T-helper 17 cell (primary cell): ENCODE measurements around the gene BRPF1. TPM values are rescaled to one million over a fixed set of nuclear protein-coding genes. Genes with fewer than 3 reads are reported as not detected.
A peak's percentile ranks its signal among the peaks of the same experiment; 100 is the strongest.

ENCODE experiments used
- ATAC-seq: fragments of 150-1000 bp; cut with Tn5 transposase; 2 replicates; pipeline ENCODE4 v1.10.0; 2021; ENCODE audit warnings: mild to moderate bottlenecking, moderate library complexity
- DNase-seq, 3 donors: peaks; one replicate each; pipeline versions ENCODE4 v3.0.0 to v3.0.0-alpha.2; 2020 to 2021
- H3K9me3 ChIP-seq: one replicate; pipeline ENCODE4 v1.7.0; 2013; ENCODE audit warnings: low read length, mild to moderate bottlenecking; ENCODE audit not compliant: control insufficient read depth, poor library complexity, severe bottlenecking
- H3K27ac Mint-ChIP-seq: one replicate; pipeline ENCODE4 v1.8.0; 2022; ENCODE audit warnings: mild to moderate bottlenecking, moderate library complexity, mixed read lengths
- H3K27me3 Mint-ChIP-seq: one replicate; pipeline ENCODE4 v1.8.0; 2022; ENCODE audit warnings: mixed read lengths
- H3K36me3 Mint-ChIP-seq: one replicate; pipeline ENCODE4 v1.8.0; 2022; ENCODE audit warnings: low read depth, mixed read lengths
- H3K4me1 Mint-ChIP-seq: one replicate; pipeline ENCODE4 v1.8.0; 2022; ENCODE audit warnings: mild to moderate bottlenecking, mixed read lengths
- H3K4me3 Mint-ChIP-seq: one replicate; pipeline ENCODE4 v1.8.0; 2022; ENCODE audit warnings: mild to moderate bottlenecking, moderate library complexity, mixed read lengths
- total RNA-seq, 4 donors: library from RNA in 2 of 4; stranded (reverse) in 2 of 4; gene quantifications; one replicate each; pipeline ENCODE4 v1.2.3 and lab custom pipeline; 2022 to 2026

BRPF1 gene
- total RNA-seq, 2 donors from 2014 or later = 31.8 to 41.0 TPM

GRCh38 chr3:9730657-9731205 lies 804 bp upstream of the BRPF1 start:
- H3K4me3 Mint-ChIP-seq = peak overlapping the region; percentile 97
- peaks cover 44% of the 10 kb centered on the region for H3K4me1 Mint-ChIP-seq
- peak overlapping the region; percentile 87 for H3K27ac Mint-ChIP-seq
- no peak for DNase-seq
- peaks cover 2% of the 10 kb centered on the region for H3K36me3 Mint-ChIP-seq
- ATAC-seq = peak; percentile 43
- H3K27me3 Mint-ChIP-seq = no peaks in the 10 kb centered on the region
- no peaks in the 10 kb centered on the region for H3K9me3 ChIP-seq

- peak in 2 of 3 donors; percentile 26 to 29 for DNase-seq
- H3K4me3 Mint-ChIP-seq = peak overlapping the region; percentile 97
- H3K36me3 Mint-ChIP-seq = peaks cover 2% of the 10 kb centered on the region
- H3K27me3 Mint-ChIP-seq = no peaks in the 10 kb centered on the region
- H3K27ac Mint-ChIP-seq = peak overlapping the region; percentile 87
- peaks cover 42% of the 10 kb centered on the region for H3K4me1 Mint-ChIP-seq
- ATAC-seq = no peak
- H3K9me3 ChIP-seq = no peaks in the 10 kb centered on the region
Measured at GRCh38 chr3:9732080-9732739, 675 bp downstream of the BRPF1 start.

GRCh38 chr3:9732740-9733115 lies 1.2 kb downstream of the BRPF1 start:
- Mint-ChIP-seq H3K27ac (peak overlapping the region; percentile 87), H3K4me3 (peak overlapping the region; percentile 97), H3K4me1 (peaks cover 37% of the 10 kb centered on the region), H3K36me3 (peaks cover 2% of the 10 kb centered on the region), H3K27me3 (no peaks in the 10 kb centered on the region)
- ATAC-seq (no peak), DNase-seq (no peak)
- no peaks in the 10 kb centered on the region for H3K9me3 ChIP-seq

GRCh38 chr3:9736831-9737230 lies 5.3 kb downstream of the BRPF1 start:
- DNase-seq = no peak
- Mint-ChIP-seq H3K36me3 (peaks cover 11% of the 10 kb centered on the region), H3K27ac (no peak overlapping the region), H3K4me3 (no peak overlapping the region), H3K4me1 (peaks cover 30% of the 10 kb centered on the region), H3K27me3 (no peaks in the 10 kb centered on the region)
- no peak for ATAC-seq
- H3K9me3 ChIP-seq = no peaks in the 10 kb centered on the region

- H3K4me3 Mint-ChIP-seq = no peak overlapping the region
- no peaks in the 10 kb centered on the region for H3K9me3 ChIP-seq
- peaks cover 16% of the 10 kb centered on the region for H3K4me1 Mint-ChIP-seq
- H3K36me3 Mint-ChIP-seq = peaks cover 11% of the 10 kb centered on the region
- no peak for DNase-seq
- no peaks in the 10 kb centered on the region for H3K27me3 Mint-ChIP-seq
- H3K27ac Mint-ChIP-seq = peak overlapping the region; percentile 45
- no peak for ATAC-seq
Measured at GRCh38 chr3:9739181-9739580, 7.6 kb downstream of the BRPF1 start.

- Mint-ChIP-seq H3K36me3 (peaks cover 14% of the 10 kb centered on the region), H3K4me1 (peaks cover 4% of the 10 kb centered on the region), H3K4me3 (no peak overlapping the region), H3K27ac (peak overlapping the region; percentile 8), H3K27me3 (no peaks in the 10 kb centered on the region)
- ATAC-seq (no peak), DNase-seq (no peak)
- no peaks in the 10 kb centered on the region for H3K9me3 ChIP-seq
Measured at GRCh38 chr3:9742560-9742959, 11.0 kb downstream of the BRPF1 start.

- Mint-ChIP-seq H3K4me1 (peaks cover 4% of the 10 kb centered on the region), H3K27ac (no peak overlapping the region), H3K36me3 (peaks cover 13% of the 10 kb centered on the region), H3K27me3 (no peaks in the 10 kb centered on the region), H3K4me3 (no peak overlapping the region)
- DNase-seq (no peak), ATAC-seq (no peak)
- no peaks in the 10 kb centered on the region for H3K9me3 ChIP-seq
Measured at GRCh38 chr3:9743548-9743947, 12.0 kb downstream of the BRPF1 start.

GRCh38 chr3:9744162-9744561 lies 12.6 kb downstream of the BRPF1 start:
- Mint-ChIP-seq H3K27me3 (no peaks in the 10 kb centered on the region), H3K4me3 (no peak overlapping the region), H3K27ac (peak overlapping the region; percentile 19), H3K36me3 (peaks cover 9% of the 10 kb centered on the region), H3K4me1 (peaks cover 5% of the 10 kb centered on the region)
- DNase-seq (no peak), ATAC-seq (no peak)
- H3K9me3 ChIP-seq = no peaks in the 10 kb centered on the region

- no peak for ATAC-seq
- Mint-ChIP-seq H3K4me1 (peaks cover 14% of the 10 kb centered on the region), H3K4me3 (no peak overlapping the region), H3K27ac (no peak overlapping the region), H3K36me3 (peaks cover 6% of the 10 kb centered on the region), H3K27me3 (no peaks in the 10 kb centered on the region)
- H3K9me3 ChIP-seq = no peaks in the 10 kb centered on the region
- no peak for DNase-seq
Measured at GRCh38 chr3:9745521-9745920, 14.0 kb downstream of the BRPF1 start.

GRCh38 chr3:9746330-9746729 lies 14.8 kb downstream of the BRPF1 start:
- peaks cover 6% of the 10 kb centered on the region for H3K36me3 Mint-ChIP-seq
- no peak overlapping the region for H3K4me3 Mint-ChIP-seq
- H3K27ac Mint-ChIP-seq = no peak overlapping the region
- no peaks in the 10 kb centered on the region for H3K27me3 Mint-ChIP-seq
- DNase-seq (no peak), ATAC-seq (no peak)
- H3K9me3 ChIP-seq = no peaks in the 10 kb centered on the region
- peaks cover 17% of the 10 kb centered on the region for H3K4me1 Mint-ChIP-seq

- no peak overlapping the region for H3K27ac Mint-ChIP-seq
Measured at GRCh38 chr3:9747267-9747666, 15.7 kb downstream of the BRPF1 start.

GRCh38 chr3:9748031-9748430 lies 16.5 kb downstream of the BRPF1 start:
- H3K9me3 ChIP-seq = no peaks in the 10 kb centered on the region
- Mint-ChIP-seq H3K4me3 (peak overlapping the region; percentile 5), H3K27me3 (no peaks in the 10 kb centered on the region), H3K4me1 (peaks cover 23% of the 10 kb centered on the region), H3K36me3 (peaks cover 10% of the 10 kb centered on the region), H3K27ac (no peak overlapping the region)
- ATAC-seq (no peak), DNase-seq (no peak)

More at GRCh38 chr3:9747267-9747666, 15.7 kb downstream of the BRPF1 start:
- peaks cover 10% of the 10 kb centered on the region for H3K36me3 Mint-ChIP-seq
- H3K4me3 Mint-ChIP-seq = no peak overlapping the region
- H3K27me3 Mint-ChIP-seq = no peaks in the 10 kb centered on the region
- ATAC-seq (no peak), DNase-seq (no peak)
- no peaks in the 10 kb centered on the region for H3K9me3 ChIP-seq
- H3K4me1 Mint-ChIP-seq = peaks cover 23% of the 10 kb centered on the region

- DNase-seq (no peak), ATAC-seq (no peak)
- H3K27ac Mint-ChIP-seq = peak overlapping the region; percentile 94
- peaks cover 10% of the 10 kb centered on the region for H3K36me3 Mint-ChIP-seq
- no peaks in the 10 kb centered on the region for H3K9me3 ChIP-seq
- peak overlapping the region; percentile 98 for H3K4me3 Mint-ChIP-seq
- no peaks in the 10 kb centered on the region for H3K27me3 Mint-ChIP-seq
- peaks cover 29% of the 10 kb centered on the region for H3K4me1 Mint-ChIP-seq
Measured at GRCh38 chr3:9749296-9749644, 17.7 kb downstream of the BRPF1 start.
